IMR-90 (cell line): ENCODE measurements around the gene PDYN. TPM values are rescaled to one million over a fixed set of nuclear protein-coding genes. Genes with fewer than 3 reads are reported as not detected.

Experiments used
- ATAC-seq: fragments of 200-7000 bp; cut with Tn5 transposase; 2 replicates; pipeline ENCODE4 v1.9.1; 2020; ENCODE audit warnings: low read depth, mild to moderate bottlenecking, moderate library complexity
- BruUV-seq: library from RNA; stranded (reverse); fragments of 400-500 nt; replicated peaks from 2 replicates; lab custom pipeline; 2021; lab: Mats Ljungman, UMichigan
- CTCF ChIA-PET: fragments of 300-600 bp; formaldehyde crosslinking; extraction: SDS; loops from one replicate; lab custom pipeline; 2021; ENCODE audit warnings: antibody characterized with exemption; lab: Yijun Ruan, JAX
- POLR2A ChIA-PET: fragments of 300-600 bp; sonication (Branson Sonifier 250); formaldehyde crosslinking; loops from one replicate; lab custom pipeline; 2022; ENCODE audit warnings: antibody characterized with exemption; ENCODE audit not compliant: unreplicated experiment; lab: Charles Lee
- DNase-seq: peaks from one replicate; pipeline ENCODE4 v3.0.0; 2013
- H2AFZ ChIP-seq: replicated peaks from 2 replicates; pipeline ENCODE3; 2013; ENCODE audit warnings: low read length, mild to moderate bottlenecking; ENCODE audit not compliant: poor library complexity
- H2AK5ac ChIP-seq: 2 replicates; pipeline ENCODE4 v1.6.1; 2013; ENCODE audit warnings: low read depth, low read length, inconsistent platforms
- H2AK9ac ChIP-seq: replicated peaks from 2 replicates; pipeline ENCODE3; 2013; ENCODE audit warnings: mild to moderate bottlenecking, low read depth, low read length, moderate library complexity; ENCODE audit not compliant: poor library complexity
- H2BK120ac ChIP-seq: 2 replicates; pipeline ENCODE4 v1.6.1; 2013; ENCODE audit warnings: low read depth, low read length, inconsistent platforms
- H2BK15ac ChIP-seq: 3 replicates; pipeline ENCODE4 v1.6.1; 2013; ENCODE audit warnings: low read depth, low read length, inconsistent platforms
- H2BK20ac ChIP-seq: 2 replicates; pipeline ENCODE4 v1.6.1; 2013; ENCODE audit warnings: low read depth, mild to moderate bottlenecking, inconsistent platforms, low read length, moderate library complexity
- H2BK5ac ChIP-seq: 2 replicates; pipeline ENCODE4 v1.6.1; 2013; ENCODE audit warnings: mild to moderate bottlenecking, low read depth, low read length, inconsistent platforms; ENCODE audit not compliant: poor library complexity, severe bottlenecking
- H3K14ac ChIP-seq: replicated peaks from 2 replicates; pipeline ENCODE4 v1.6.1; 2013; ENCODE audit warnings: low read depth, low read length, inconsistent platforms
- H3K18ac ChIP-seq: 2 replicates; pipeline ENCODE4 v1.6.1; 2013; ENCODE audit warnings: low read depth, low read length, control low read depth
- H3K23ac ChIP-seq: 2 replicates; pipeline ENCODE4 v1.6.1; 2013; ENCODE audit warnings: low read depth, low read length, inconsistent platforms
- H3K27ac ChIP-seq: 2 replicates; pipeline ENCODE4 v1.5.1; 2013; ENCODE audit warnings: mild to moderate bottlenecking, control low read depth, low read length; ENCODE audit not compliant: insufficient read depth
- H3K27me3 ChIP-seq: 2 replicates; pipeline ENCODE4 v1.6.1; 2013; ENCODE audit warnings: low read length; ENCODE audit not compliant: control insufficient read depth, insufficient read depth
- H3K36me3 ChIP-seq: 2 replicates; pipeline ENCODE4 v1.6.1; 2013; ENCODE audit warnings: low read length, mixed read lengths; ENCODE audit not compliant: control insufficient read depth, insufficient read depth
- H3K4ac ChIP-seq: 2 replicates; pipeline ENCODE4 v1.6.1; 2013; ENCODE audit warnings: low read depth, low read length, inconsistent platforms
- H3K4me1 ChIP-seq: 2 replicates; pipeline ENCODE4 v1.6.1; 2013; ENCODE audit warnings: low read length, mixed read lengths; ENCODE audit not compliant: control insufficient read depth, insufficient read depth
- H3K4me2 ChIP-seq: 2 replicates; pipeline ENCODE4 v1.6.1; 2013; ENCODE audit warnings: low read depth, mild to moderate bottlenecking, control low read depth, low read length, moderate library complexity
- H3K4me3 ChIP-seq: 2 replicates; pipeline ENCODE4 v1.5.1; 2013; ENCODE audit warnings: low read depth, mild to moderate bottlenecking, control low read depth, low read length, moderate library complexity; ENCODE audit not compliant: insufficient read depth
- H3K56ac ChIP-seq: 2 replicates; pipeline ENCODE4 v1.6.1; 2013; ENCODE audit warnings: low read length, inconsistent platforms; ENCODE audit not compliant: insufficient read depth; ENCODE audit errors: extremely low read depth
- H3K79me1 ChIP-seq, 2 experiments: 2 replicates each; pipeline ENCODE4 v1.6.1; 2013; ENCODE audit warnings: low read length in 2 of 2, inconsistent platforms in 1 of 2, low read depth in 1 of 2
- H3K9ac ChIP-seq: 2 replicates; pipeline ENCODE4 v1.6.1; 2013; ENCODE audit warnings: low read depth, low read length, control low read depth
- H3K9me1 ChIP-seq: 2 replicates; pipeline ENCODE4 v1.6.1; 2013; ENCODE audit warnings: low read length, inconsistent platforms; ENCODE audit not compliant: insufficient read depth
- H3K9me3 ChIP-seq: 2 replicates; pipeline ENCODE4 v1.6.1; 2013; ENCODE audit warnings: low read length; ENCODE audit not compliant: control insufficient read depth, insufficient read depth
- H4K20me1 ChIP-seq: 2 replicates; pipeline ENCODE4 v1.6.1; 2013; ENCODE audit warnings: low read length, inconsistent platforms; ENCODE audit not compliant: insufficient read depth
- H4K5ac ChIP-seq: 2 replicates; pipeline ENCODE4 v1.6.1; 2013; ENCODE audit warnings: mild to moderate bottlenecking, low read depth, low read length, control low read depth
- H4K8ac ChIP-seq, 2 experiments: 2 replicates each; pipeline ENCODE4 v1.6.1; 2013; ENCODE audit warnings: low read depth in 2 of 2, low read length in 2 of 2, control low read depth in 1 of 2, inconsistent platforms in 1 of 2
- H4K91ac ChIP-seq: 2 replicates; pipeline ENCODE4 v1.6.1; 2013; ENCODE audit warnings: low read depth, low read length, inconsistent platforms; ENCODE audit not compliant: insufficient read depth
- BHLHE40 ChIP-seq: fragments of 150-350 bp; IDR thresholded peaks from 2 replicates; pipeline ENCODE4 v1.6.1; 2016; ENCODE audit warnings: mild to moderate bottlenecking, low read depth, low read length
- CEBPB ChIP-seq: IDR thresholded peaks from 2 replicates; pipeline ENCODE4 v1.6.1; 2012; ENCODE audit warnings: low read depth, low read length, improper control_type of control experiment
- CHD1 ChIP-seq: IDR thresholded peaks from 2 replicates; pipeline ENCODE4 v1.6.1; 2012; ENCODE audit warnings: low read depth, low read length, improper control_type of control experiment
- FOS ChIP-seq: fragments of 150-350 bp; IDR thresholded peaks from 2 replicates; pipeline ENCODE4 v1.6.1; 2016; ENCODE audit warnings: low read depth, low read length
- MAFK ChIP-seq: IDR thresholded peaks from 2 replicates; pipeline ENCODE4 v1.6.1; 2012; ENCODE audit warnings: low read depth, low read length, improper control_type of control experiment
- MAZ ChIP-seq: IDR thresholded peaks from 2 replicates; pipeline ENCODE4 v1.6.1; 2012; ENCODE audit warnings: low read depth, mild to moderate bottlenecking, low read length, improper control_type of control experiment, moderate library complexity, borderline replicate concordance
- MXI1 ChIP-seq: IDR thresholded peaks from 2 replicates; pipeline ENCODE4 v1.6.1; 2012; ENCODE audit warnings: low read depth, mild to moderate bottlenecking, low read length, moderate library complexity, borderline replicate concordance
- NFE2L2 ChIP-seq: fragments of 150-350 bp; IDR thresholded peaks from 2 replicates; pipeline ENCODE4 v1.6.1; 2016; ENCODE audit warnings: low read depth, mild to moderate bottlenecking, low read length
- RAD21 ChIP-seq: IDR thresholded peaks from 2 replicates; pipeline ENCODE4 v1.6.1; 2012; ENCODE audit warnings: low read length, improper control_type of control experiment
- RCOR1 ChIP-seq: IDR thresholded peaks from 2 replicates; pipeline ENCODE4 v1.6.1; 2012; ENCODE audit warnings: mild to moderate bottlenecking, low read length, improper control_type of control experiment; ENCODE audit not compliant: insufficient replicate concordance
- RFX5 ChIP-seq: IDR thresholded peaks from 2 replicates; pipeline ENCODE4 v1.8.0; 2012; ENCODE audit warnings: low read depth, mild to moderate bottlenecking, low read length, moderate library complexity
- SMC3 ChIP-seq: fragments of 150-350 bp; IDR thresholded peaks from 2 replicates; pipeline ENCODE4 v1.6.1; 2016; ENCODE audit warnings: low read depth, mild to moderate bottlenecking, antibody characterized with exemption, low read length, moderate library complexity
- WGBS, 2 experiments: methylation state at CpG; one replicate each; pipeline versions ENCODE4 v1.1.5 to v1.1.7; 2013; ENCODE audit warnings: missing lambda C conversion rate in 2 of 2; ENCODE audit not compliant: insufficient read length in 1 of 2; ENCODE audit errors: extremely low coverage in 2 of 2; 5-methylcytosine and 5-hydroxymethylcytosine counted together
- dilution Hi-C: fragments of 300-500 bp; cut with HindIII; formaldehyde crosslinking; loops from one replicate; pipeline ENCODE4 v1.14.3; 2018; ENCODE audit warnings: low sequenced_read_pairs; ENCODE audit not compliant: unreplicated experiment
- in situ Hi-C: fragments of 300-500 bp; cut with MboI; formaldehyde crosslinking; loops from 3 replicates; pipeline ENCODE4 v1.14.3; 2019; ENCODE audit warnings: low sequenced_read_pairs, inconsistent platforms, mixed read lengths
- intact Hi-C: fragments of 100-400 bp; cut with micrococcal nuclease; formaldehyde crosslinking; loops from 2 replicates; pipeline ENCODE4 v1.10.0; 2022
- polyA plus RNA-seq, 3 experiments: library from polyadenylated mRNA; depleted of rRNA; stranded (reverse); fragments of >200 nt; gene quantifications; 2 replicates each; pipeline ENCODE4 v1.2.3, GENCODE V29; 2012; ENCODE audit warnings: low replicate concordance in 1 of 3
- total RNA-seq: library from RNA; depleted of rRNA; stranded (reverse); fragments of >200 nt; gene quantifications from 2 replicates; pipeline ENCODE4 v1.2.3, GENCODE V29; 2012
- TF ChIP-seq, protein P1 (sequence below): fragments of 150-350 bp; IDR thresholded peaks from 2 replicates; pipeline ENCODE4 v1.6.1; 2017; ENCODE audit warnings: mild to moderate bottlenecking, antibody characterized with exemption, low read length, low read depth
- TF ChIP-seq, protein P2 (sequence below): conservative IDR thresholded peaks from 2 replicates; pipeline ENCODE4 v1.5.1; 2012; ENCODE audit warnings: mild to moderate bottlenecking, low read depth, low read length, improper control_type of control experiment

Gene PDYN
- total and polyA plus RNA-seq, 2 of the 4 experiments (the other 2 are of a cell fraction) = not detected

DNA sequence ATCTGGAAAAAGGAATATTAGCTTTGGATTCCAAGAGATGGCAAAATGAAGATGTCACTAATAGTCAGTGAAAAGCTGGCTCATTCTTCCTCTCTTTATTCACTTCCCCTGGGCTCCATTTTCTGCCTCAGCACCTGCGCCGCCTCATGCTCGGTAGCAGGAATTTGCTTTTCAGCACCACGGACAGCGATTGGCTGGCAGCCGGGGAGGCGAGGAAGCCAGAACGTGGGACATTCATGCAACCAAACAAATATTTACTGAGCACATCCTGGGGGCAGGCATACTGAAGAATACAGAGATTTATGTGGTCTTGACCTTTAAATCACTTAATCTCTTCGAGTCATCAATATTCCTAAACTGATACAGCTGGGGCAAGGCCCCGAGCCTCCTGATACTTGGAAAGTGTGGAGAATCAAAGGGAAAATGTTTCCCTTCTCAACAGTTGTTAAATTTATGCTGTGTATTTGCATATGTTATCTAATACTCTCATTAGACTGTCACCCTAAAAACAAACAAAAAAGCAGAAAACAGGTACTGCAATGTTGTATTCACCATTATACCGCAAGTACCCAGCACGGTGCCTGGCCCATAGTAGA, 12.1 kb upstream of the PDYN start (continued):
- TF ChIP-seq NFE2L2 (no peak), RAD21 (no peak), RCOR1 (peak; percentile 69)

GRCh38 chr20:2005359-2005758, 11.5 kb upstream of the PDYN start:
- DNase-seq (peak; percentile 8), ATAC-seq (no peak)
- no peak overlapping the region for H3K56ac ChIP-seq
- H3K9me3 ChIP-seq = no peaks in the 10 kb centered on the region
- no peak overlapping the region for H3K27ac ChIP-seq
- no peak overlapping the region for H4K8ac ChIP-seq
- H3K4ac ChIP-seq = no peak overlapping the region
- no peak overlapping the region for H2AK9ac ChIP-seq
- H3K4me2 ChIP-seq = no peak overlapping the region
- ChIA-PET POLR2A (no interaction called here), CTCF (interaction anchor here (1.4 to 2.8 kb wide), 2 partner anchors 28 to 167 kb away, joined by 3 to 10 read pairs; no protein-coding TSS in a partner anchor)
- no peaks in the 10 kb centered on the region for H3K79me1 ChIP-seq
- BruUV-seq = no TSS peak
- no peak overlapping the region for H3K23ac ChIP-seq
- no peak overlapping the region for H3K14ac ChIP-seq
- no peak overlapping the region for H3K4me3 ChIP-seq
- intact Hi-C loops (no loop called here), in situ Hi-C loops (loop anchor here (10.0 kb wide), 1 partner anchor 169 kb away; no protein-coding TSS in a partner anchor), dilution Hi-C loops (no loop called here)
- no CpG with 5 or more reads among the region's 1 CpG for WGBS, 2 experiments
- no peaks in the 10 kb centered on the region for H3K36me3 ChIP-seq
- no peaks in the 10 kb centered on the region for H3K9me1 ChIP-seq
- H3K27me3 ChIP-seq = peaks cover 2% of the 10 kb centered on the region
- H4K91ac ChIP-seq = no peak overlapping the region
- TF ChIP-seq MAFK (no peak), RAD21 (no peak), BHLHE40 (no peak), MAZ (no peak), SMC3 (no peak), NFE2L2 (no peak), CEBPB (no peak), MXI1 (no peak), RFX5 (no peak), FOS (no peak), CHD1 (no peak)
- TF ChIP-seq, protein P1, sequence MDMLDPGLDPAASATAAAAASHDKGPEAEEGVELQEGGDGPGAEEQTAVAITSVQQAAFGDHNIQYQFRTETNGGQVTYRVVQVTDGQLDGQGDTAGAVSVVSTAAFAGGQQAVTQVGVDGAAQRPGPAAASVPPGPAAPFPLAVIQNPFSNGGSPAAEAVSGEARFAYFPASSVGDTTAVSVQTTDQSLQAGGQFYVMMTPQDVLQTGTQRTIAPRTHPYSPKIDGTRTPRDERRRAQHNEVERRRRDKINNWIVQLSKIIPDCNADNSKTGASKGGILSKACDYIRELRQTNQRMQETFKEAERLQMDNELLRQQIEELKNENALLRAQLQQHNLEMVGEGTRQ = no peak
- TF ChIP-seq, protein P2, sequence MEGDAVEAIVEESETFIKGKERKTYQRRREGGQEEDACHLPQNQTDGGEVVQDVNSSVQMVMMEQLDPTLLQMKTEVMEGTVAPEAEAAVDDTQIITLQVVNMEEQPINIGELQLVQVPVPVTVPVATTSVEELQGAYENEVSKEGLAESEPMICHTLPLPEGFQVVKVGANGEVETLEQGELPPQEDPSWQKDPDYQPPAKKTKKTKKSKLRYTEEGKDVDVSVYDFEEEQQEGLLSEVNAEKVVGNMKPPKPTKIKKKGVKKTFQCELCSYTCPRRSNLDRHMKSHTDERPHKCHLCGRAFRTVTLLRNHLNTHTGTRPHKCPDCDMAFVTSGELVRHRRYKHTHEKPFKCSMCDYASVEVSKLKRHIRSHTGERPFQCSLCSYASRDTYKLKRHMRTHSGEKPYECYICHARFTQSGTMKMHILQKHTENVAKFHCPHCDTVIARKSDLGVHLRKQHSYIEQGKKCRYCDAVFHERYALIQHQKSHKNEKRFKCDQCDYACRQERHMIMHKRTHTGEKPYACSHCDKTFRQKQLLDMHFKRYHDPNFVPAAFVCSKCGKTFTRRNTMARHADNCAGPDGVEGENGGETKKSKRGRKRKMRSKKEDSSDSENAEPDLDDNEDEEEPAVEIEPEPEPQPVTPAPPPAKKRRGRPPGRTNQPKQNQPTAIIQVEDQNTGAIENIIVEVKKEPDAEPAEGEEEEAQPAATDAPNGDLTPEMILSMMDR = no peak
- H3K9ac ChIP-seq = no peak overlapping the region
- no peak overlapping the region for H2BK20ac ChIP-seq
- H2AFZ ChIP-seq = no peak overlapping the region
- no peak overlapping the region for H2BK5ac ChIP-seq
- no peak overlapping the region for H2BK120ac ChIP-seq
- H3K18ac ChIP-seq = no peak overlapping the region
- H2AK5ac ChIP-seq = no peak overlapping the region
- no peaks in the 10 kb centered on the region for H3K4me1 ChIP-seq
- no peak overlapping the region for H4K5ac ChIP-seq
- H4K20me1 ChIP-seq = no peaks in the 10 kb centered on the region
- H2BK15ac ChIP-seq = no peak overlapping the region
